Stimulated activated memory B cell treated with anti-CD40 and anti-IgM and Interleukin-4, amounts not matched to agents 10 μg/mL and 1 μg/mL and 100 μg/mL, for 72 hours (primary cell): Measurements from ENCODE around the gene DNAAF6.

Experiments used
- ATAC-seq: fragments of 150-1000 bp; cut with Tn5 transposase; 2 replicates; pipeline ENCODE4 v1.10.0; 2021
- H3K27ac Mint-ChIP-seq: one replicate; pipeline ENCODE4 v1.8.0; 2022; ENCODE audit warnings: mild to moderate bottlenecking, mixed read lengths
- H3K27me3 Mint-ChIP-seq: one replicate; pipeline ENCODE4 v1.8.0; 2022; ENCODE audit warnings: mixed read lengths
- H3K36me3 Mint-ChIP-seq: one replicate; pipeline ENCODE4 v1.8.0; 2022; ENCODE audit warnings: mixed read lengths
- H3K4me1 Mint-ChIP-seq: one replicate; pipeline ENCODE4 v1.8.0; 2022; ENCODE audit warnings: mixed read lengths
- H3K4me3 Mint-ChIP-seq: one replicate; pipeline ENCODE4 v1.8.0; 2022; ENCODE audit warnings: mild to moderate bottlenecking, moderate library complexity, mixed read lengths
- H3K9me3 Mint-ChIP-seq: one replicate; pipeline ENCODE4 v1.8.0; 2022; ENCODE audit warnings: mixed read lengths

Gene DNAAF6

DNA sequence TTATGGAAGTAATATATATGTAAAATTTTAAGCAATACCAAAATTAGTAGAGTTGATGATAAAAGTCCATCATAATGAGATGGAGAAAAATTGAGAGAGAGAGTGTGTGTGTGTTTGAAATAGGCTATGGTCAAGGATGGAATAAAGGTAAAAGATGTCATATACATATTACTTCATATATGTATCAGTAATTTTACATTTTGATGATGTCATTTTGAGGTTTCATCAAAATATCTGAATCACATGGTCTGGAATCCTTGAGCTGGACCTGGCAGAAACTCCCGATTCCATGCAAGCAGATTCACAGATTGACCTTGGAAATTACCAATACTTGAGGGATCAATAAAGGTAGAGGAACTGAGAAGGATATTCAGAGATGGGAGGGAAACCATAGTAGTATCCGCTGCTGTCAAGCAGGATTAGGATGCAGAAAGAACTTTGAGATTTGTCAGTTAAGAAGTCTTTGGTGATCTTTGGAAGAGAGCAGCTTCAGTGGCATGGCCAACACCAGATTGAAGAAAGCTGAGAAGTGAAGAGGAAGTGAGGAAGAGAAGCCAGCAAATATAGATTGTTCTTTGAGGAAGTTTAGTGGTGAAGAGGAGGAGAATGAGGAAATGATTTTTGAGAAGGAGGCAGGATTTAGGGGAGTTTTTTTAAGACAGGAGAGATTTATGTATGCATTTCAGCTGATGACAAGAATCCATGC, 21.5 kb downstream of the DNAAF6 start:
- Mint-ChIP-seq H3K9me3 (no peaks in the 10 kb centered on the region), H3K27ac (no peak overlapping the region), H3K36me3 (no peaks in the 10 kb centered on the region)

GRCh38 chrX:107228486-107228819, 22.0 kb downstream of the DNAAF6 start:
- Mint-ChIP-seq H3K4me1 (peaks cover 7% of the 10 kb centered on the region), H3K27ac (no peak overlapping the region), H3K27me3 (no peaks in the 10 kb centered on the region), H3K36me3 (no peaks in the 10 kb centered on the region), H3K4me3 (no peak overlapping the region), H3K9me3 (no peaks in the 10 kb centered on the region)
- ATAC-seq: no peak

More for the DNA sequence above, 21.5 kb downstream of the DNAAF6 start:
- no peaks in the 10 kb centered on the region for H3K27me3 Mint-ChIP-seq
- no peak for ATAC-seq
- no peak overlapping the region for H3K4me3 Mint-ChIP-seq
- peaks cover 7% of the 10 kb centered on the region for H3K4me1 Mint-ChIP-seq

DNA sequence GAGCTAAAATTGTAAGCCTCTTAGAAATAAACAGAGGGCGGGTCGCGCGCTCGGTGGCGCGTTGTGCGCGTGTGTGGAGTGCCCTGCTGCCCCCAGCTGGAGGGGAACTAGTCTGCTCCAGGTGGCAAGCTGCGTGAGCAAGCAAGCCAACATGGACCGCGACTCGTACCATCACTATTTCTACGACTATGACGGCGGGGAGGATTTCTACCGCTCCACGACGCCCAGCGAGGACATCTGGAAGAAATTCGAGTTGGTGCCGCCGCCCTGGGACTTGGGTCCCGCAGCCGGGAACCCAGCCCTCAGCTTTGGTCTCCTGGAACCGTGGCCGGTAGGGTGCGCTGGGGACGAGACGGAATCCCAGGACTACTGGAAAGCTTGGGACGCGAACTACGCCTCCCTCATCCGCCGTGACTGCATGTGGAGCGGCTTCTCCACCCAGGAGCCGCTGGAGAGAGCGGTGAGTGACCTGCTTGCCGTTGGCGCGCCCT, 66.1 kb downstream of the DNAAF6 start:
- H3K4me1 Mint-ChIP-seq: no peaks in the 10 kb centered on the region
- no peak overlapping the region for H3K27ac Mint-ChIP-seq
- H3K27me3 Mint-ChIP-seq: peaks cover 10% of the 10 kb centered on the region
- no peak overlapping the region for H3K4me3 Mint-ChIP-seq
- ATAC-seq: no peak
- no peaks in the 10 kb centered on the region for H3K36me3 Mint-ChIP-seq
- H3K9me3 Mint-ChIP-seq: peaks cover 4% of the 10 kb centered on the region

- ATAC-seq: no peak
- peaks cover 10% of the 10 kb centered on the region for H3K27me3 Mint-ChIP-seq
- H3K4me1 Mint-ChIP-seq: no peaks in the 10 kb centered on the region
- H3K9me3 Mint-ChIP-seq: peaks cover 4% of the 10 kb centered on the region
- no peak overlapping the region for H3K4me3 Mint-ChIP-seq
- no peak overlapping the region for H3K27ac Mint-ChIP-seq
- H3K36me3 Mint-ChIP-seq: no peaks in the 10 kb centered on the region
Observed at GRCh38 chrX:107273795-107274194, 67.4 kb downstream of the DNAAF6 start.

- ATAC-seq: no peak
- Mint-ChIP-seq H3K9me3 (no peaks in the 10 kb centered on the region), H3K4me1 (no peaks in the 10 kb centered on the region)
Observed at GRCh38 chrX:107288676-107289075, 82.3 kb downstream of the DNAAF6 start.

GRCh38 chrX:107290019-107290418, 83.6 kb downstream of the DNAAF6 start:
- H3K27ac Mint-ChIP-seq: no peak overlapping the region
- no peak for ATAC-seq
- H3K4me3 Mint-ChIP-seq: no peak overlapping the region
- no peaks in the 10 kb centered on the region for H3K36me3 Mint-ChIP-seq
- H3K27me3 Mint-ChIP-seq: peaks cover 13% of the 10 kb centered on the region
- H3K9me3 Mint-ChIP-seq: no peaks in the 10 kb centered on the region
- no peaks in the 10 kb centered on the region for H3K4me1 Mint-ChIP-seq

More at GRCh38 chrX:107288676-107289075, 82.3 kb downstream of the DNAAF6 start:
- Mint-ChIP-seq H3K27me3 (peaks cover 13% of the 10 kb centered on the region), H3K36me3 (no peaks in the 10 kb centered on the region), H3K27ac (no peak overlapping the region), H3K4me3 (no peak overlapping the region)

DNA sequence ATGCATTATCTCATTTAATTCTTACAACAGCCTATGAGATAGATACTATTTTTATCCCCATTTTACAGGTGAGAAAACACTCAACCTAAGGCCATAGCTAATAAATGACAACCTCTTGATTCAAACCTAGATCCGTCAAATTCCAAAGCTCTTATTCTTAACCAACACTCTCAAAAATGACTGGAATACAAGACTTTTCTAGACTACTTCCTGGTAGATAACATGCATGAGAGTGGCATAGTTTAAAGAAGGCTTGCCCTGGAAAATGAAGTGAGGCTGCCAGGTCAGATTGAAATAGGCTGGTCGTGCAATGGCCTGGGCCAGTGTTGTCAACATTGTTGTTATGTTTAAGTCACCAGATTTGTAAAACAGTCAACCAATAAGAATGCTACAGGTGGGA, 86.6 kb downstream of the DNAAF6 start:
- no peak for ATAC-seq
- Mint-ChIP-seq H3K27me3 (peaks cover 13% of the 10 kb centered on the region), H3K36me3 (no peaks in the 10 kb centered on the region), H3K9me3 (no peaks in the 10 kb centered on the region), H3K4me1 (no peaks in the 10 kb centered on the region), H3K4me3 (no peak overlapping the region), H3K27ac (no peak overlapping the region)
